Measurements from ENCODE around the gene TUSC1. TPM values are rescaled to one million over a fixed set of nuclear protein-coding genes. Genes with fewer than 3 reads are reported as not detected.
"Not testable (repeated sequence)": the region's sequence is repeated elsewhere in the genome, so short reads cannot be mapped to it uniquely, and the experiment has no call there.

Gene TUSC1
- 0.52 TPM for total RNA-seq

- H3K27me3 ChIP-seq (ENCODE audit: insufficient read depth, low read length), result peaks cover 8% of the 10 kb centered on the region
- peak within 1 kb of the TSS; percentile 34 for H3K4me3 ChIP-seq (ENCODE audit: low read length)
- peaks cover 12% of the 10 kb centered on the region for H3K4me1 ChIP-seq (ENCODE audit: insufficient read depth, low read length)
- no peaks in the 10 kb centered on the region for H3K9me3 ChIP-seq (ENCODE audit: low read depth, low read length)
Observed at GRCh38 chr9:25678147-25678666, at the start of gene TUSC1. Gene TUSC1, minus strand, starts transcription at chr9:25678444. Its CDS starts 132 bp downstream, at chr9:25678312.

GRCh38 chr9:25726871-25727410, 48.7 kb upstream of the TUSC1 start:
- no peaks in the 10 kb centered on the region for H3K27me3 ChIP-seq (ENCODE audit: insufficient read depth, low read length)
- H3K9me3 ChIP-seq (ENCODE audit: low read depth, low read length), result peaks cover 9% of the 10 kb centered on the region
- no peaks in the 10 kb centered on the region for H3K4me1 ChIP-seq (ENCODE audit: insufficient read depth, low read length)
- no peak overlapping the region for H3K4me3 ChIP-seq (ENCODE audit: low read length)

- Histone ChIP-seq H3K27me3 (ENCODE audit: insufficient read depth, low read length) (no peaks in the 10 kb centered on the region), H3K4me3 (ENCODE audit: low read length) (no peak overlapping the region), H3K4me1 (ENCODE audit: insufficient read depth, low read length) (no peaks in the 10 kb centered on the region), H3K9me3 (ENCODE audit: low read depth, low read length) (no peaks in the 10 kb centered on the region)
Observed at GRCh38 chr9:25724424-25724823, 46.2 kb upstream of the TUSC1 start.

GRCh38 chr9:25716220-25716872, 38.1 kb upstream of the TUSC1 start:
- no peak overlapping the region for H3K4me3 ChIP-seq (ENCODE audit: low read length)
- no peaks in the 10 kb centered on the region for H3K9me3 ChIP-seq (ENCODE audit: low read depth, low read length)
- no peaks in the 10 kb centered on the region for H3K27me3 ChIP-seq (ENCODE audit: insufficient read depth, low read length)
- H3K4me1 ChIP-seq (ENCODE audit: insufficient read depth, low read length), result no peaks in the 10 kb centered on the region

- H3K4me3 ChIP-seq (ENCODE audit: low read length), result no peak overlapping the region
- H3K4me1 ChIP-seq (ENCODE audit: insufficient read depth, low read length), result no peaks in the 10 kb centered on the region
Observed at GRCh38 chr9:25709941-25710340, 31.7 kb upstream of the TUSC1 start.

GRCh38 chr9:25704800-25705199, 26.6 kb upstream of the TUSC1 start:
- H3K9me3 ChIP-seq (ENCODE audit: low read depth, low read length), result no peaks in the 10 kb centered on the region
- no peaks in the 10 kb centered on the region for H3K27me3 ChIP-seq (ENCODE audit: insufficient read depth, low read length)
- no peaks in the 10 kb centered on the region for H3K4me1 ChIP-seq (ENCODE audit: insufficient read depth, low read length)
- no peak overlapping the region for H3K4me3 ChIP-seq (ENCODE audit: low read length)

More at GRCh38 chr9:25709941-25710340, 31.7 kb upstream of the TUSC1 start:
- Histone ChIP-seq H3K9me3 (ENCODE audit: low read depth, low read length) (no peaks in the 10 kb centered on the region), H3K27me3 (ENCODE audit: insufficient read depth, low read length) (no peaks in the 10 kb centered on the region)

- H3K9me3 ChIP-seq (ENCODE audit: low read depth, low read length), result no peaks in the 10 kb centered on the region
- no peak overlapping the region for H3K4me3 ChIP-seq (ENCODE audit: low read length)
- no peaks in the 10 kb centered on the region for H3K27me3 ChIP-seq (ENCODE audit: insufficient read depth, low read length)
- no peaks in the 10 kb centered on the region for H3K4me1 ChIP-seq (ENCODE audit: insufficient read depth, low read length)
Observed at GRCh38 chr9:25703701-25704357, 25.6 kb upstream of the TUSC1 start.

GRCh38 chr9:25702536-25702935, 24.3 kb upstream of the TUSC1 start:
- Histone ChIP-seq H3K9me3 (ENCODE audit: low read depth, low read length) (no peaks in the 10 kb centered on the region), H3K27me3 (ENCODE audit: insufficient read depth, low read length) (no peaks in the 10 kb centered on the region), H3K4me1 (ENCODE audit: insufficient read depth, low read length) (no peaks in the 10 kb centered on the region), H3K4me3 (ENCODE audit: low read length) (no peak overlapping the region)

GRCh38 chr9:25700899-25701298, 22.7 kb upstream of the TUSC1 start:
- H3K4me3 ChIP-seq (ENCODE audit: low read length); H3K4me1 ChIP-seq (ENCODE audit: insufficient read depth, low read length); H3K9me3 ChIP-seq (ENCODE audit: low read depth, low read length); H3K27me3 ChIP-seq (ENCODE audit: insufficient read depth, low read length): not testable (repeated sequence)

- Histone ChIP-seq H3K4me1 (ENCODE audit: insufficient read depth, low read length) (no peaks in the 10 kb centered on the region), H3K4me3 (ENCODE audit: low read length) (no peak overlapping the region), H3K27me3 (ENCODE audit: insufficient read depth, low read length) (no peaks in the 10 kb centered on the region), H3K9me3 (ENCODE audit: low read depth, low read length) (no peaks in the 10 kb centered on the region)
Observed at GRCh38 chr9:25700430-25700829, 22.2 kb upstream of the TUSC1 start.

- Histone ChIP-seq H3K27me3 (ENCODE audit: insufficient read depth, low read length) (no peaks in the 10 kb centered on the region), H3K9me3 (ENCODE audit: low read depth, low read length) (no peaks in the 10 kb centered on the region), H3K4me1 (ENCODE audit: insufficient read depth, low read length) (no peaks in the 10 kb centered on the region), H3K4me3 (ENCODE audit: low read length) (no peak overlapping the region)
Observed at GRCh38 chr9:25691786-25692185, 13.5 kb upstream of the TUSC1 start.

GRCh38 chr9:25684321-25684720, 6.1 kb upstream of the TUSC1 start:
- Histone ChIP-seq H3K4me3 (ENCODE audit: low read length) (no peak overlapping the region), H3K27me3 (ENCODE audit: insufficient read depth, low read length) (no peaks in the 10 kb centered on the region), H3K9me3 (ENCODE audit: low read depth, low read length) (no peaks in the 10 kb centered on the region), H3K4me1 (ENCODE audit: insufficient read depth, low read length) (no peaks in the 10 kb centered on the region)

- H3K27me3 ChIP-seq (ENCODE audit: insufficient read depth, low read length), result peaks cover 8% of the 10 kb centered on the region
- no peaks in the 10 kb centered on the region for H3K9me3 ChIP-seq (ENCODE audit: low read depth, low read length)
- peaks cover 12% of the 10 kb centered on the region for H3K4me1 ChIP-seq (ENCODE audit: insufficient read depth, low read length)
- H3K4me3 ChIP-seq (ENCODE audit: low read length), result no peak overlapping the region
Observed at GRCh38 chr9:25681266-25681665, 3.0 kb upstream of the TUSC1 start.

GRCh38 chr9:25678846-25679360, 659 bp upstream of the TUSC1 start:
- Histone ChIP-seq H3K27me3 (ENCODE audit: insufficient read depth, low read length) (peaks cover 8% of the 10 kb centered on the region), H3K9me3 (ENCODE audit: low read depth, low read length) (no peaks in the 10 kb centered on the region), H3K4me3 (ENCODE audit: low read length) (no peak overlapping the region), H3K4me1 (ENCODE audit: insufficient read depth, low read length) (peaks cover 12% of the 10 kb centered on the region)

- peak overlapping the region; percentile 34 for H3K4me3 ChIP-seq (ENCODE audit: low read length)
- peaks cover 8% of the 10 kb centered on the region for H3K27me3 ChIP-seq (ENCODE audit: insufficient read depth, low read length)
- H3K9me3 ChIP-seq (ENCODE audit: low read depth, low read length), result no peaks in the 10 kb centered on the region
- H3K4me1 ChIP-seq (ENCODE audit: insufficient read depth, low read length), result peaks cover 12% of the 10 kb centered on the region
Observed at GRCh38 chr9:25677301-25678146, 720 bp downstream of the TUSC1 start.

All from mononuclear cell (primary cell).